GM12891 (cell line): ENCODE measurements around the gene FSTL5.

Experiments
- PAX5 ChIP-seq: IDR thresholded peaks from 2 replicates; pipeline ENCODE4 v1.6.1; 2011; ENCODE audit warnings: low read length, moderate library complexity, mild to moderate bottlenecking; ENCODE audit not compliant: insufficient read depth, severe bottlenecking
- POLR2A ChIP-seq: IDR thresholded peaks from 2 replicates; pipeline ENCODE4 v1.6.1; 2011; ENCODE audit warnings: low read depth, low read length, control low read depth
- POLR2AphosphoS5 ChIP-seq: IDR thresholded peaks from 2 replicates; pipeline ENCODE4 v1.6.1; 2011; ENCODE audit warnings: low read depth, low read length, control low read depth
- POU2F2 ChIP-seq: IDR thresholded peaks from 2 replicates; pipeline ENCODE4 v1.6.1; 2011; ENCODE audit warnings: low read depth, mild to moderate bottlenecking, control low read depth, low read length, moderate library complexity
- SPI1 ChIP-seq: IDR thresholded peaks from 2 replicates; pipeline ENCODE4 v1.6.1; 2011; ENCODE audit warnings: low read depth, low read length, control low read depth
- TAF1 ChIP-seq: IDR thresholded peaks from 2 replicates; pipeline ENCODE4 v1.6.1; 2011; ENCODE audit warnings: low read depth, low read length, control low read depth

DNA sequence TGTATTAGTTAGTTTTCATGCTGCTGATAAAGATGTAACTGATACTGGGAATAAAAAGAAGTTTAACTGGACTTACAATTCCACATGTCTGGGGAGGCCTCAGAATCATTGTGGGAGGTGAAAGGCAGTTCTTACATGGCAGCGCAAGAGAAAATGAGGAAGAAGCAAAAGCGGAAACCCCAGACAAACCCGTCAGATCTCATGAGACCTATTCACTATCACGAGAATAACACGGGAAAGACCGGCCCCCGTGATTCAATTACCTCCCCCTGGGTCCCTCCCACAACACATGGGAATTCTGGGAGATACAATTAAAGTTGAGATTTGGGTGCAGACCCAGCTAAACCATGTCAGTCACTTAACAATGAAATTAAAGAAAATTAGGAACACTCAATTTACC, 499.1 kb downstream of the FSTL5 start:
- TF ChIP-seq TAF1 (no peak), POU2F2 (no peak), POLR2AphosphoS5 (no peak), POLR2A (no peak), SPI1 (no peak), PAX5 (no peak)
